Choroid plexus epithelial cell (primary cell): ENCODE measurements around the gene RTKN2.

Source experiments
- DNase-seq: peaks from one replicate; pipeline ENCODE4 v3.0.0-alpha.2; 2010; ENCODE audit warnings: low read depth
- H3K4me3 ChIP-seq: 2 replicates; pipeline ENCODE4 v1.5.1; 2011; ENCODE audit warnings: low read depth, mild to moderate bottlenecking, control low read depth, low read length, moderate library complexity
- CTCF ChIP-seq: conservative IDR thresholded peaks from 2 replicates; pipeline ENCODE4 v1.5.1; 2011; ENCODE audit warnings: low read depth, mild to moderate bottlenecking, control low read depth, inconsistent platforms, low read length, moderate library complexity

RTKN2 gene

GRCh38 chr10:62230344-62231121, 38.1 kb downstream of the RTKN2 start:
- TF ChIP-seq CTCF = no peak
- DNase-seq = peak; percentile 15
- no peak overlapping the region for H3K4me3 ChIP-seq

DNA sequence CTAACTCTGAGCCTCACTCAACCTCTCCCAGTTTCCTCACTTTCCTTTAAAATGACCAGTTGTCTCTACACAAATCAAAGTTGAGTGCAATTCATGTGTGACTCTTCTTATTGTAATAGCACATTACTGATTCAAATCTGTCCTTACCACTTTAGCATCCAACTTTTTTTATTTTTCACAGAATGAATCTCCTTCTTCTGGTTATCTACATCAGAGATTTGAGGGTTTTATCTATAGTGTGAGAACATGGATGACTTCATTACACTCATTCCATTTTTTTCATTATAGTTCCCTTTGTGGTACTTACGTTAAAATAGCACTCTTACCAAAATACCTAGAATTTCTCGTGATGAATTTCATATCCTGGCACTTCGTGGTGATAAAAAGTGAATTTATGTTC, 43.3 kb downstream of the RTKN2 start:
- TF ChIP-seq CTCF = no peak
- no peak for DNase-seq
- no peak overlapping the region for H3K4me3 ChIP-seq

- TF ChIP-seq CTCF = no peak
- DNase-seq = peak; percentile 47
- H3K4me3 ChIP-seq = no peak overlapping the region
These were observed 44.0 kb downstream of the RTKN2 start for GRCh38 chr10:62224606-62225005.

- no peak overlapping the region for H3K4me3 ChIP-seq
- TF ChIP-seq CTCF = no peak
- DNase-seq = no peak
These were observed 51.0 kb downstream of the RTKN2 start for GRCh38 chr10:62217683-62218082.

- no peak for DNase-seq
- H3K4me3 ChIP-seq = no peak overlapping the region
- TF ChIP-seq CTCF = no peak
These were observed 54.2 kb downstream of the RTKN2 start for GRCh38 chr10:62214364-62214874.

DNA sequence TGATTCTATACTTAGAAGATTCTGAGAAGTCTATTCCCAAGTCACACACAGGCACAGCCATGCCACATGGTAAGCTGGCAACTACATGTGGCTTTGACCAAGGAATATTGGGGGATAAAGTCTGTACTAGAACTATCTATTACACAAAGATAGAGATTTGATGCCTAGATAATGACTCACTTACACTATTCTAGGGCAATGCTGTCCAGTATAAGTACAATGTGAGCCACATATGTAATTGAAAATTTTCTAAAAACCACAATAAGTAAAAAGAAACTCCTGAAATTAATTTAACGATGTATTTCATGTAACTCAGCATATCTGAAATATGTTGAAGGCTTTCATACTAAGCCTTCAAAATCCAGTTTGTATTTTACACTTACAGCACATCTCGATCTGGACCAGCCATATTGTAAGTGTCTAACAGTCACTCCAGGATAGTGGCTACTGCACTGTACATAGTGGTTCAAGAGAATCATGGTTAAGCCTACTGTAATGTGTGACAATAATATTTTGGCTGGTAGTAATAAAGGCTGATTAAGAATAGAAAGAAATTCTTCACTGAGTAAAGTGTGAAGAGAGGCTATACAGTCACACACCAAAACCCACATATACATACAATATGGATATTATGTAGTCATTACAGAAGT, 62.8 kb downstream of the RTKN2 start:
- TF ChIP-seq CTCF = no peak
- H3K4me3 ChIP-seq = no peak overlapping the region
- DNase-seq = no peak
